ENCODE results near the gene MAST4. TPM values are rescaled to one million over a fixed set of nuclear protein-coding genes. Genes with fewer than 3 reads are reported as not detected.

MAST4 gene
- total RNA-seq, 1 donor from 2014 or later, result 36.3 TPM

GRCh38 chr5:67181648-67182221, 585.5 kb downstream of the MAST4 start:
- no peak for DNase-seq (ENCODE audit: low read depth, low spot score)

GRCh38 chr5:67182301-67182790, 586.2 kb downstream of the MAST4 start:
- peak; percentile 56 for DNase-seq (ENCODE audit: low read depth, low spot score)

- DNase-seq (ENCODE audit: low read depth, low spot score), result no peak
Observed at GRCh38 chr5:67183859-67184258, 587.7 kb downstream of the MAST4 start.

GRCh38 chr5:67187006-67187715, 591.0 kb downstream of the MAST4 start:
- no peak for DNase-seq (ENCODE audit: low read depth, low spot score)

GRCh38 chr5:67188274-67189078, 592.3 kb downstream of the MAST4 start:
- no peak for DNase-seq (ENCODE audit: low read depth, low spot score)

GRCh38 chr5:67189079-67189354, 592.8 kb downstream of the MAST4 start:
- DNase-seq (ENCODE audit: low read depth, low spot score), result no peak

GRCh38 chr5:67189931-67190330, 593.7 kb downstream of the MAST4 start:
- no peak for DNase-seq (ENCODE audit: low read depth, low spot score)

GRCh38 chr5:67190410-67190809, 594.2 kb downstream of the MAST4 start:
- DNase-seq (ENCODE audit: low read depth, low spot score), result no peak

GRCh38 chr5:67190861-67191260, 594.7 kb downstream of the MAST4 start:
- no peak for DNase-seq (ENCODE audit: low read depth, low spot score)

GRCh38 chr5:67192719-67193438, 596.7 kb downstream of the MAST4 start:
- DNase-seq (ENCODE audit: low read depth, low spot score), result no peak

- DNase-seq (ENCODE audit: low read depth, low spot score), result no peak
Observed at GRCh38 chr5:67193439-67193807, 597.2 kb downstream of the MAST4 start.

GRCh38 chr5:67194166-67194565, 598.0 kb downstream of the MAST4 start:
- no peak for DNase-seq (ENCODE audit: low read depth, low spot score)

GRCh38 chr5:67195406-67196275, 599.4 kb downstream of the MAST4 start:
- DNase-seq (ENCODE audit: low read depth, low spot score), result no peak

- no peak for DNase-seq (ENCODE audit: low read depth, low spot score)
Observed at GRCh38 chr5:67196537-67197059, 600.4 kb downstream of the MAST4 start, which contains the start of gene CD180. Gene CD180 (minus strand): TSS chr5:67196799. CDS start chr5:67196641, 158 bp downstream.

- DNase-seq (ENCODE audit: low read depth, low spot score), result no peak
Observed at GRCh38 chr5:67197536-67197935, 601.3 kb downstream of the MAST4 start.

- DNase-seq (ENCODE audit: low read depth, low spot score), result no peak
Observed at GRCh38 chr5:67198917-67199316, 602.7 kb downstream of the MAST4 start.

- no peak for DNase-seq (ENCODE audit: low read depth, low spot score)
Observed at GRCh38 chr5:67199859-67200258, 603.7 kb downstream of the MAST4 start.

GRCh38 chr5:67200809-67201562, 604.8 kb downstream of the MAST4 start:
- DNase-seq (ENCODE audit: low read depth, low spot score), result no peak

- no peak for DNase-seq (ENCODE audit: low read depth, low spot score)
Observed at GRCh38 chr5:67201897-67202549, 605.8 kb downstream of the MAST4 start.

Data from pulmonary artery endothelial cell (primary cell).